Measurements from ENCODE around the gene PPT2. TPM values are rescaled to one million over a fixed set of nuclear protein-coding genes. Genes with fewer than 3 reads are reported as not detected.
A peak's percentile ranks its signal among the peaks of the same experiment; 100 is the strongest.

The PPT2 gene
- total RNA-seq, 4 donors from 2014 or later = 13.1 to 80.0 (median 28.1) TPM

- 2% methylated on average over 9 to 20 of the region's 27 CpGs for WGBS, 2 donors (ENCODE audit: low coverage in 1 of 2)
- Histone ChIP-seq H3K27me3 (no peaks in the 10 kb centered on the region), H3K27ac (peak within 1 kb of the TSS; percentile 94 to 96 (median 94)), H3K4me3 (peak within 1 kb of the TSS; percentile 67 to 91 (median 84)), H3K36me3 (peaks cover 0 to 6% (median 0%) of the 10 kb centered on the region in 4 donors), H3K9me3 (no peaks in the 10 kb centered on the region), H3K4me1 (peaks cover 25 to 55% (median 37%) of the 10 kb centered on the region in 4 donors)
- in situ Hi-C loops (cut with MboI; ENCODE audit: low pct_ligation_motif_present in 1 of 4, low pct_unique_long_range_greater_than_20kb in 1 of 4, low sequenced_read_pairs in 3 of 4) = no loop called here
- DNase-seq = peak; percentile 98
- TF ChIP-seq POLR2A (IDR thresholded peaks at IDR 0.05) (peak; percentile 71), POLR2AphosphoS5 (IDR thresholded peaks at IDR 0.05) (peak; percentile 72 to 87 (median 84)), CTCF (IDR thresholded peaks at IDR 0.05) (no peak), EP300 (IDR thresholded peaks at IDR 0.05; ENCODE audit: low read depth) (no peak)
- intact Hi-C loops (cut with DNase I; ENCODE audit: low total_unique reads) = no loop called here
Observed at GRCh38 chr6:32175711-32176475, 22.0 kb downstream of the PPT2 start, which contains the start of gene AGPAT1. AGPAT1 (minus strand) TSS chr6:32176084; CDS start chr6:32171496, 4,588 bp downstream.

GRCh38 chr6:32176476-32177182 is 22.7 kb downstream of the PPT2 start:
- Histone ChIP-seq H3K4me3 (peak overlapping the region in 3 of 4 donors; percentile 77 to 91 (median 91)), H3K27me3 (no peaks in the 10 kb centered on the region), H3K4me1 (peaks cover 25 to 62% (median 37%) of the 10 kb centered on the region in 4 donors), H3K27ac (peak overlapping the region; percentile 94 to 96 (median 94)), H3K9me3 (no peaks in the 10 kb centered on the region), H3K36me3 (peaks cover 0 to 6% (median 2%) of the 10 kb centered on the region in 4 donors)
- 35 to 36% methylated on average over 5 of the region's 5 CpGs for WGBS, 2 donors (ENCODE audit: low coverage in 1 of 2)
- TF ChIP-seq POLR2A (IDR thresholded peaks at IDR 0.05) = no peak
- DNase-seq = no peak
- in situ Hi-C loops (cut with MboI; ENCODE audit: low pct_ligation_motif_present in 1 of 4, low pct_unique_long_range_greater_than_20kb in 1 of 4, low sequenced_read_pairs in 3 of 4) = no loop called here
- intact Hi-C loops (cut with DNase I; ENCODE audit: low total_unique reads) = no loop called here

- DNase-seq = no peak
- Histone ChIP-seq H3K27me3 (no peaks in the 10 kb centered on the region), H3K9me3 (no peaks in the 10 kb centered on the region), H3K4me1 (peaks cover 25 to 68% (median 38%) of the 10 kb centered on the region in 4 donors), H3K27ac (peak overlapping the region; percentile 94 to 96 (median 94)), H3K4me3 (peak overlapping the region; percentile 15 to 91 (median 84)), H3K36me3 (peaks cover 0 to 6% (median 2%) of the 10 kb centered on the region in 4 donors)
- in situ Hi-C loops (cut with MboI; ENCODE audit: low pct_ligation_motif_present in 1 of 4, low pct_unique_long_range_greater_than_20kb in 1 of 4, low sequenced_read_pairs in 3 of 4) = no loop called here
- WGBS, 2 donors (ENCODE audit: low coverage in 1 of 2) = 1 to 7% methylated on average over 10 to 20 of the region's 20 CpGs
- TF ChIP-seq POLR2A (IDR thresholded peaks at IDR 0.05) = peak; percentile 53
- TF ChIP-seq EP300 (IDR thresholded peaks at IDR 0.05; ENCODE audit: low read depth) = no peak
- TF ChIP-seq POLR2AphosphoS5 (IDR thresholded peaks at IDR 0.05) = peak; percentile 29 to 77 (median 48)
- no peak for TF ChIP-seq CTCF (IDR thresholded peaks at IDR 0.05)
- intact Hi-C loops (cut with DNase I; ENCODE audit: low total_unique reads) = no loop called here
Observed at GRCh38 chr6:32177183-32177787, 23.3 kb downstream of the PPT2 start.

GRCh38 chr6:32177788-32178546 is 24.0 kb downstream of the PPT2 start, which contains the start of gene RNF5:
RNF5 (plus strand) TSS chr6:32178405; CDS start chr6:32178512, 107 bp downstream.
- 0 to 5% methylated on average over 3 to 33 of the region's 33 CpGs for WGBS, 2 donors (ENCODE audit: low coverage in 1 of 2)
- H3K4me3 ChIP-seq = peak within 1 kb of the TSS; percentile 41 to 91 (median 84)
- intact Hi-C loops (cut with DNase I; ENCODE audit: low total_unique reads) (no loop called here), in situ Hi-C loops (cut with MboI; ENCODE audit: low pct_ligation_motif_present in 1 of 4, low pct_unique_long_range_greater_than_20kb in 1 of 4, low sequenced_read_pairs in 3 of 4) (no loop called here)
- peak; percentile 97 for DNase-seq
- H3K27ac ChIP-seq = peak within 1 kb of the TSS; percentile 94 to 96 (median 94)
- peaks cover 0 to 6% (median 2%) of the 10 kb centered on the region in 4 donors for H3K36me3 ChIP-seq
- H3K4me1 ChIP-seq = peaks cover 25 to 66% (median 37%) of the 10 kb centered on the region in 4 donors
- TF ChIP-seq EP300 (IDR thresholded peaks at IDR 0.05; ENCODE audit: low read depth) = no peak
- peak in 2 of 3 donors; percentile 54 to 60 for TF ChIP-seq POLR2AphosphoS5 (IDR thresholded peaks at IDR 0.05)
- TF ChIP-seq POLR2A (IDR thresholded peaks at IDR 0.05) = peak; percentile 69
- H3K27me3 ChIP-seq = no peaks in the 10 kb centered on the region
- no peaks in the 10 kb centered on the region for H3K9me3 ChIP-seq
